ENCODE data around the gene JARID2. TPM values are rescaled to one million over a fixed set of nuclear protein-coding genes. Genes with fewer than 3 reads are reported as not detected.

Gene JARID2
- total RNA-seq, 1 donor from 2014 or later: 12.5 TPM

GRCh38 chr6:15510536-15511247 is 264.8 kb downstream of the JARID2 start:
- no peak for DNase-seq (ENCODE audit: extremely low spot score, unreplicated experiment)
- TF ChIP-seq CTCF (IDR thresholded peaks at IDR 0.05): no peak
- H3K27ac Mint-ChIP-seq (ENCODE audit: unreplicated experiment): no peak overlapping the region
- peaks cover 46% of the 10 kb centered on the region for H3K36me3 Mint-ChIP-seq (ENCODE audit: unreplicated experiment)
- H3K4me3 Mint-ChIP-seq (ENCODE audit: unreplicated experiment): no peak overlapping the region
- H3K4me1 Mint-ChIP-seq (ENCODE audit: unreplicated experiment): peaks cover 14% of the 10 kb centered on the region
- H3K27me3 Mint-ChIP-seq (ENCODE audit: unreplicated experiment): no peaks in the 10 kb centered on the region
- no peaks in the 10 kb centered on the region for H3K9me3 Mint-ChIP-seq (ENCODE audit: unreplicated experiment)

GRCh38 chr6:15511248-15512125 is 265.6 kb downstream of the JARID2 start:
- no peaks in the 10 kb centered on the region for H3K9me3 Mint-ChIP-seq (ENCODE audit: unreplicated experiment)
- H3K4me1 Mint-ChIP-seq (ENCODE audit: unreplicated experiment): peaks cover 8% of the 10 kb centered on the region
- H3K27me3 Mint-ChIP-seq (ENCODE audit: unreplicated experiment): no peaks in the 10 kb centered on the region
- no peak overlapping the region for H3K27ac Mint-ChIP-seq (ENCODE audit: unreplicated experiment)
- no peak for DNase-seq (ENCODE audit: extremely low spot score, unreplicated experiment)
- peaks cover 49% of the 10 kb centered on the region for H3K36me3 Mint-ChIP-seq (ENCODE audit: unreplicated experiment)
- H3K4me3 Mint-ChIP-seq (ENCODE audit: unreplicated experiment): no peak overlapping the region
- no peak for TF ChIP-seq CTCF (IDR thresholded peaks at IDR 0.05)

GRCh38 chr6:15512126-15512525 is 266.3 kb downstream of the JARID2 start:
- peaks cover 46% of the 10 kb centered on the region for H3K36me3 Mint-ChIP-seq (ENCODE audit: unreplicated experiment)
- no peak overlapping the region for H3K4me3 Mint-ChIP-seq (ENCODE audit: unreplicated experiment)

GRCh38 chr6:15512721-15513120 is 266.9 kb downstream of the JARID2 start:
- Mint-ChIP-seq H3K36me3 (ENCODE audit: unreplicated experiment) (peaks cover 44% of the 10 kb centered on the region), H3K27me3 (ENCODE audit: unreplicated experiment) (no peaks in the 10 kb centered on the region), H3K27ac (ENCODE audit: unreplicated experiment) (no peak overlapping the region), H3K9me3 (ENCODE audit: unreplicated experiment) (no peaks in the 10 kb centered on the region), H3K4me3 (ENCODE audit: unreplicated experiment) (no peak overlapping the region), H3K4me1 (ENCODE audit: unreplicated experiment) (peaks cover 5% of the 10 kb centered on the region)
- no peak for TF ChIP-seq CTCF (IDR thresholded peaks at IDR 0.05)
- no peak for DNase-seq (ENCODE audit: extremely low spot score, unreplicated experiment)

More at GRCh38 chr6:15512126-15512525, 266.3 kb downstream of the JARID2 start:
- TF ChIP-seq CTCF (IDR thresholded peaks at IDR 0.05): peak; percentile 37
- peaks cover 5% of the 10 kb centered on the region for H3K4me1 Mint-ChIP-seq (ENCODE audit: unreplicated experiment)
- no peaks in the 10 kb centered on the region for H3K9me3 Mint-ChIP-seq (ENCODE audit: unreplicated experiment)
- DNase-seq (ENCODE audit: extremely low spot score, unreplicated experiment): no peak
- H3K27me3 Mint-ChIP-seq (ENCODE audit: unreplicated experiment): no peaks in the 10 kb centered on the region
- H3K27ac Mint-ChIP-seq (ENCODE audit: unreplicated experiment): no peak overlapping the region

Measured in osteocyte (in vitro differentiated cells).